SK-N-SH (cell line): ENCODE measurements around the gene ASH1L. TPM values are rescaled to one million over a fixed set of nuclear protein-coding genes. Genes with fewer than 3 reads are reported as not detected.

Experiments
- CTCF ChIA-PET: fragments of 300-600, 350-600 bp; formaldehyde crosslinking; extraction: SDS; loops from one replicate; lab custom pipeline; 2021; lab: Yijun Ruan, JAX
- POLR2A ChIA-PET: fragments of 350-600 bp; sonication (Branson Sonifier 250); formaldehyde crosslinking; extraction: SDS; loops from one replicate; lab custom pipeline; 2020; ENCODE audit warnings: antibody characterized with exemption, inconsistent platforms; lab: Yijun Ruan, JAX
- DNase-seq: peaks from one replicate; pipeline ENCODE4 v3.0.0; 2012
- H2AFZ ChIP-seq: fragments of 200-600 bp; sonication (generic); 2 replicates; pipeline ENCODE4 v1.8.1; 2016; ENCODE audit warnings: antibody characterized with exemption, mild to moderate bottlenecking, low read depth
- H3F3A ChIP-seq: fragments of 200-600 bp; sonication (generic); replicated peaks from 2 replicates; pipeline ENCODE3; 2016; ENCODE audit warnings: antibody characterized with exemption, mild to moderate bottlenecking; ENCODE audit not compliant: insufficient read depth
- H3K27ac ChIP-seq, 2 experiments: fragments of 200-500 bp in 1 of 2; fragments of 200-600 bp in 1 of 2; sonication (Bioruptor generic) in 1 of 2; sonication (generic), shearing (Covaris generic) in 1 of 2; 2 replicates each; pipeline versions ENCODE4 v1.5.1 to v1.6.1; 2014 to 2016; ENCODE audit warnings: low read depth in 2 of 2, inconsistent platforms in 1 of 2, low read length in 1 of 2, mild to moderate bottlenecking in 1 of 2, mixed read lengths in 1 of 2
- H3K27me3 ChIP-seq: fragments of 200-600 bp; sonication (generic), shearing (Covaris generic); 2 replicates; pipeline ENCODE4 v1.6.1; 2016; ENCODE audit warnings: mixed run types; ENCODE audit not compliant: insufficient read depth
- H3K36me3 ChIP-seq, 2 experiments: fragments of 200-500 bp in 1 of 2; fragments of 200-600 bp in 1 of 2; sonication (Bioruptor generic) in 1 of 2; sonication (generic) in 1 of 2; replicated peaks in 1 of 2; 2 replicates each; pipeline versions ENCODE3 to v1.5.1; 2014 to 2016; ENCODE audit warnings: low read length in 1 of 2, mild to moderate bottlenecking in 1 of 2; ENCODE audit not compliant: insufficient read depth in 2 of 2, control insufficient read depth in 1 of 2
- H3K4me1 ChIP-seq, 2 experiments: fragments of 200-500 bp in 1 of 2; fragments of 200-600 bp in 1 of 2; sonication (Bioruptor generic) in 1 of 2; sonication (generic), shearing (Covaris generic) in 1 of 2; 2 replicates each; pipeline versions ENCODE4 v1.5.1 to v1.6.1; 2014 to 2016; ENCODE audit warnings: low read depth in 1 of 2, low read length in 1 of 2, mixed run types in 1 of 2; ENCODE audit not compliant: insufficient read depth in 2 of 2, control insufficient read depth in 1 of 2
- H3K4me2 ChIP-seq: fragments of 200-600 bp; sonication (generic), shearing (Covaris generic); 2 replicates; pipeline ENCODE4 v1.6.1; 2017; ENCODE audit warnings: mixed run types
- H3K4me3 ChIP-seq, 2 experiments: fragments of 200-500 bp in 1 of 2; fragments of 200-600 bp in 1 of 2; sonication (Bioruptor generic) in 1 of 2; sonication (generic), shearing (Covaris generic) in 1 of 2; 2 replicates each; pipeline versions ENCODE4 v1.5.1 to v1.8.1; 2014 to 2016; ENCODE audit warnings: low read depth in 2 of 2, inconsistent platforms in 1 of 2, low read length in 1 of 2, mild to moderate bottlenecking in 1 of 2, mixed read lengths in 1 of 2, moderate library complexity in 1 of 2
- H3K79me2 ChIP-seq: fragments of 200-600 bp; sonication (generic); 2 replicates; pipeline ENCODE4 v1.8.1; 2017; ENCODE audit warnings: mild to moderate bottlenecking; ENCODE audit not compliant: insufficient read depth
- H3K9ac ChIP-seq: fragments of 200-600 bp; sonication (generic); 2 replicates; pipeline ENCODE4 v1.6.1; 2017; ENCODE audit warnings: mixed run types
- H3K9me2 ChIP-seq: fragments of 200-600 bp; sonication (generic); 2 replicates; pipeline ENCODE4 v1.6.1; 2017; ENCODE audit warnings: mixed run types
- H3K9me3 ChIP-seq: fragments of 200-600 bp; sonication (generic); 2 replicates; pipeline ENCODE4 v1.6.1; 2017; ENCODE audit warnings: mixed run types, mild to moderate bottlenecking, moderate library complexity
- H4K20me1 ChIP-seq: fragments of 200-600 bp; sonication (generic); 2 replicates; pipeline ENCODE4 v1.6.1; 2017; ENCODE audit warnings: mild to moderate bottlenecking, mixed run types; ENCODE audit not compliant: insufficient read depth
- FOSL2 ChIP-seq: IDR thresholded peaks from 2 replicates; pipeline ENCODE4 v1.4.0; 2012; ENCODE audit warnings: low read depth, mild to moderate bottlenecking, moderate library complexity, borderline replicate concordance
- FOXM1 ChIP-seq: IDR thresholded peaks from 2 replicates; pipeline ENCODE4 v1.4.0; 2012; ENCODE audit warnings: low read depth, mild to moderate bottlenecking
- GABPA ChIP-seq: IDR thresholded peaks from 2 replicates; pipeline ENCODE4 v1.4.0; 2012; ENCODE audit warnings: low read depth, mild to moderate bottlenecking
- GATA2 ChIP-seq: sonication (generic); formaldehyde crosslinking; IDR thresholded peaks from 2 replicates; pipeline ENCODE4 v1.5.0; 2020; ENCODE audit warnings: mild to moderate bottlenecking, missing genetic modification reagents
- RAD21 ChIP-seq: IDR thresholded peaks from 2 replicates; pipeline ENCODE4 v1.6.1; 2012; ENCODE audit warnings: mild to moderate bottlenecking, low read length
- RCOR1 ChIP-seq: fragments of 150-350 bp; IDR thresholded peaks from 2 replicates; pipeline ENCODE4 v1.6.1; 2017; ENCODE audit warnings: antibody characterized with exemption, low read length
- RFX5 ChIP-seq: IDR thresholded peaks from 2 replicates; pipeline ENCODE4 v1.6.1; 2012; ENCODE audit warnings: mild to moderate bottlenecking, improper control_type of control experiment, low read length
- TAF1 ChIP-seq: IDR thresholded peaks from 2 replicates; pipeline ENCODE4 v1.6.1; 2012; ENCODE audit warnings: low read depth, mild to moderate bottlenecking, low read length, moderate library complexity, borderline replicate concordance
- YY1 ChIP-seq: IDR thresholded peaks from 2 replicates; pipeline ENCODE4 v1.4.0; 2012; ENCODE audit warnings: low read depth, mild to moderate bottlenecking
- WGBS: methylation state at CpG from one replicate; pipeline ENCODE4 v1.1.6; 2017; ENCODE audit warnings: low lambda C conversion rate; 5-methylcytosine and 5-hydroxymethylcytosine counted together
- polyA plus RNA-seq, 3 experiments: library from polyadenylated mRNA; depleted of rRNA; stranded (reverse); fragments of >200 nt; gene quantifications; 2 replicates each; pipeline ENCODE4 v1.2.3, GENCODE V29; 2012
- TF ChIP-seq, protein P1 (sequence below): IDR thresholded peaks from 2 replicates; pipeline ENCODE4 v1.4.0; 2012; ENCODE audit warnings: low read depth
- TF ChIP-seq, protein P2 (sequence below): IDR thresholded peaks from 2 replicates; pipeline ENCODE4 v1.4.0; 2012; ENCODE audit warnings: low read depth, borderline replicate concordance
- TF ChIP-seq, protein P3 (sequence below): fragments of 150-350 bp; IDR thresholded peaks from 2 replicates; pipeline ENCODE4 v1.6.1; 2017; ENCODE audit warnings: antibody characterized with exemption, low read length, low read depth, borderline replicate concordance

Gene ASH1L
- polyA plus RNA-seq, 1 of the 3 experiments (the other 2 are of a cell fraction) = 13.4 TPM

DNA sequence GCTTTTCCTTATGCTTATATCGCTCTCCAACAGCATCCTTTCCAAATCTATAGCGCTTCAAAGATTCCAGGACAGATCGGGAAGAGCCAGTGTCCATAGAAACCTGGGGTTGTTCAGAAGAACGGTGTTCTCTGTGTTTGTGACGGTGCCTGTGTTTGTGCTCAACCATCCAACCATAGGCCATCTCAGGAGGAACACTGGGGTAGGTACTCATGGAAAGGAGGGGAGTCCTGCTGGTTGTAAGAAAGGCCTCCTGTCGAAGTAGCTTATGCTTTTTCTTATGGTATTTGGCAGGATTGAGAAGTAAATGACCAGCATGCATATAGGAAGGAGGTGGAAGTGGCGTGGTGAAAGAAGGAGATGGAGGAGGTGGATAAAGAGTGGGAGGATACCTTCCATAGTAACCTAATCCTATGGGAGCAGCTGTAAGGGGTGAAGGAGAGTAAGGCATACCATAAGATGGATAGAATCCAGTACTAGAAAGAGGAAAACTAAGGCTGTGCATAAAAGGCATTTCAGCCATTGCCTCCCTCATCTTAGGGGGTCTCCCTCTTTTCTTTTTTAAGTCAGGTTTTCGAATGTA is 84.2 kb downstream of the ASH1L start:
- H3K4me1 ChIP-seq = peaks cover 7% of the 10 kb centered on the region in 2 experiments; a peak in 2 of 4 replicates
- no peak for DNase-seq
- H3K27ac ChIP-seq = no peak overlapping the region
- TF ChIP-seq TAF1 (no peak), YY1 (no peak), FOSL2 (no peak), GATA2 (CRISPR knock-in tag) (no peak), RAD21 (no peak)
- TF ChIP-seq, protein P1, sequence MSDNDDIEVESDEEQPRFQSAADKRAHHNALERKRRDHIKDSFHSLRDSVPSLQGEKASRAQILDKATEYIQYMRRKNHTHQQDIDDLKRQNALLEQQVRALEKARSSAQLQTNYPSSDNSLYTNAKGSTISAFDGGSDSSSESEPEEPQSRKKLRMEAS = no peak
- TF ChIP-seq, protein P2, sequence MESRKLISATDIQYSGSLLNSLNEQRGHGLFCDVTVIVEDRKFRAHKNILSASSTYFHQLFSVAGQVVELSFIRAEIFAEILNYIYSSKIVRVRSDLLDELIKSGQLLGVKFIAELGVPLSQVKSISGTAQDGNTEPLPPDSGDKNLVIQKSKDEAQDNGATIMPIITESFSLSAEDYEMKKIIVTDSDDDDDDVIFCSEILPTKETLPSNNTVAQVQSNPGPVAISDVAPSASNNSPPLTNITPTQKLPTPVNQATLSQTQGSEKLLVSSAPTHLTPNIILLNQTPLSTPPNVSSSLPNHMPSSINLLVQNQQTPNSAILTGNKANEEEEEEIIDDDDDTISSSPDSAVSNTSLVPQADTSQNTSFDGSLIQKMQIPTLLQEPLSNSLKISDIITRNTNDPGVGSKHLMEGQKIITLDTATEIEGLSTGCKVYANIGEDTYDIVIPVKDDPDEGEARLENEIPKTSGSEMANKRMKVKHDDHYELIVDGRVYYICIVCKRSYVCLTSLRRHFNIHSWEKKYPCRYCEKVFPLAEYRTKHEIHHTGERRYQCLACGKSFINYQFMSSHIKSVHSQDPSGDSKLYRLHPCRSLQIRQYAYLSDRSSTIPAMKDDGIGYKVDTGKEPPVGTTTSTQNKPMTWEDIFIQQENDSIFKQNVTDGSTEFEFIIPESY = no peak
- H3K27me3 ChIP-seq = no peaks in the 10 kb centered on the region
- no peak overlapping the region for H3K4me2 ChIP-seq
- ChIA-PET POLR2A (interaction anchor here (0.6 kb wide), 1 partner anchor 213 kb away, joined by 3 read pairs; no protein-coding TSS in a partner anchor), CTCF (interaction anchor here (0.7 to 1.5 kb wide), 2 partner anchors 21 to 486 kb away, joined by 3 read pairs; no protein-coding TSS in a partner anchor)
- peaks cover 31 to 50% of the 10 kb centered on the region in 2 experiments for H3K36me3 ChIP-seq
- no peaks in the 10 kb centered on the region for H3F3A ChIP-seq
- WGBS = 96% methylated on average over 8 of the region's 8 CpGs
- no peak overlapping the region for H3K9ac ChIP-seq
- no peaks in the 10 kb centered on the region for H3K9me3 ChIP-seq
- H2AFZ ChIP-seq = no peak overlapping the region
- 0 out of 2 replicates have a peak, but pooled peaks cover under 1% of the 10 kb centered on the region for H4K20me1 ChIP-seq
- H3K4me3 ChIP-seq = no peak overlapping the region
- peaks cover 45% of the 10 kb centered on the region for H3K79me2 ChIP-seq
- no peaks in the 10 kb centered on the region for H3K9me2 ChIP-seq

DNA sequence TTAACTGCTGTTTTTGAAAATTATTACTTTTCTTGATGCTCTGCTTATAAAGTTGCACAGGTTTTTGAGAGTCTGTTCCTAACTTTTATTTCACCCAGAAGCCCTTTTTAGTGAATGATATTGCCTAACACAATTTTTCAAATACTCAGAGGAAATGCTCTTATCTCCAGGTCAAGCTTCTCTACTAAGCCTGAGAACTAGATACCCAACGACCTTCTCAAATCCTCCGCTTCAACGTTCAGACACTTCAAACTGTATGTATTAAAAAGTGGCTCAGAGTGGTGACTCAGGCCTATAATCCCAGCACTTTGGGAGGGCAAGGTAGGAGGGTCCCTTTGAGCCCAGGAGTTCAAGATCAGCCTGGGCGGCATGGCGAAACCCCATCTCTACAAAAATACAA is 88.5 kb downstream of the ASH1L start:
- no peak overlapping the region for H3K4me3 ChIP-seq
- H3K9me2 ChIP-seq = no peaks in the 10 kb centered on the region
- H3K9ac ChIP-seq = no peak overlapping the region
- peaks cover under 1 to 14% of the 10 kb centered on the region in 2 experiments; a peak in 3 of 4 replicates for H3K4me1 ChIP-seq
- H3F3A ChIP-seq = peaks cover 6% of the 10 kb centered on the region
- peak overlapping the region in 1 of 2 experiments; percentile 25; a peak in 2 of 4 replicates for H3K27ac ChIP-seq
- TF ChIP-seq GATA2 (CRISPR knock-in tag) = no peak
- TF ChIP-seq, protein P2 = no peak
- no peak for TF ChIP-seq FOXM1
- no peak for TF ChIP-seq GABPA
- TF ChIP-seq RCOR1 = no peak
- no peak for TF ChIP-seq YY1
- TF ChIP-seq, protein P3, sequence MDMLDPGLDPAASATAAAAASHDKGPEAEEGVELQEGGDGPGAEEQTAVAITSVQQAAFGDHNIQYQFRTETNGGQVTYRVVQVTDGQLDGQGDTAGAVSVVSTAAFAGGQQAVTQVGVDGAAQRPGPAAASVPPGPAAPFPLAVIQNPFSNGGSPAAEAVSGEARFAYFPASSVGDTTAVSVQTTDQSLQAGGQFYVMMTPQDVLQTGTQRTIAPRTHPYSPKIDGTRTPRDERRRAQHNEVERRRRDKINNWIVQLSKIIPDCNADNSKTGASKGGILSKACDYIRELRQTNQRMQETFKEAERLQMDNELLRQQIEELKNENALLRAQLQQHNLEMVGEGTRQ = no peak
- TF ChIP-seq RFX5 = no peak
- H3K9me3 ChIP-seq = no peaks in the 10 kb centered on the region
- WGBS = 93% methylated on average over 5 of the region's 5 CpGs
- ChIA-PET POLR2A (no interaction called here), CTCF (interaction anchor here (1.2 kb wide), 1 partner anchor 28 kb away, joined by 3 read pairs; no protein-coding TSS in a partner anchor)
- peaks cover 14 to 23% of the 10 kb centered on the region in 2 experiments for H3K36me3 ChIP-seq
- peaks cover 77% of the 10 kb centered on the region; the same call in 1 of the 2 replicates for H3K79me2 ChIP-seq
- no peak overlapping the region for H3K4me2 ChIP-seq
- H2AFZ ChIP-seq = no peak overlapping the region
- DNase-seq = no peak
- H4K20me1 ChIP-seq = no peaks in the 10 kb centered on the region; the same call in 1 of the 2 replicates
- H3K27me3 ChIP-seq = no peaks in the 10 kb centered on the region
